Astrocyte of the spinal cord (primary cell): ENCODE results near the gene FEZ2.
"Not testable (repeated sequence)": the region's sequence is repeated elsewhere in the genome, so short reads cannot be mapped to it uniquely, and the experiment has no call there.

Experiments used
- DNase-seq: peaks from one replicate; pipeline ENCODE4 v3.0.0; 2011; ENCODE audit warnings: low read depth, low spot score
- H3K4me3 ChIP-seq: 2 replicates; pipeline ENCODE4 v1.5.1; 2011; ENCODE audit warnings: low read depth, mild to moderate bottlenecking, low read length, moderate library complexity
- CTCF ChIP-seq: IDR thresholded peaks from 2 replicates; pipeline ENCODE4 v1.5.1; 2012; ENCODE audit warnings: low read depth, mild to moderate bottlenecking, low read length, inconsistent platforms
- in situ Hi-C: cut with HindIII; loops from 2 replicates; pipeline ENCODE4 v1.10.0; 2017; ENCODE audit warnings: low sequenced_read_pairs

FEZ2 gene

GRCh38 chr2:36607947-36608346 lies 10.0 kb upstream of the FEZ2 start:
- no peak for DNase-seq
- in situ Hi-C loops = no loop called here
- no peak overlapping the region for H3K4me3 ChIP-seq
- no peak for TF ChIP-seq CTCF

DNA sequence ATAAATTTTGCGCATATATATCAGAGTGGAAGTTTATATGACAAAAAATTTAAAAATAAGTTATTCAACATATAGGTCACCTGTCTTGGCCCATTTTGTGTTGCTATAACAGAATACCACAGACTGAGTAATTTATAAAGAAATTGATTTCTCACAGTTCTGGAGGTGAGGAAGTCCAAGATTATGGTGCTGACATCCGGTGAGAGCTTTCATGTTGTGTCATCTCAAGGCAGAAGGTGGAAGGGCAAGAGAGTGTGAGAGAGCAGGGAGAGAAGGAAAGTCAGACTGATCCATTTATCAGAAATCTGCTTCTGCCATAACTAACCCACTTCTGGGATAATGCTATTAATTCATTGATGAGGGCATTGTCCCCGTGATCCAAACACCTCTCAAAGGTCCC lies 9.0 kb upstream of the FEZ2 start:
- DNase-seq = no peak
- in situ Hi-C loops = no loop called here
- no peak for TF ChIP-seq CTCF
- H3K4me3 ChIP-seq = no peak overlapping the region

DNA sequence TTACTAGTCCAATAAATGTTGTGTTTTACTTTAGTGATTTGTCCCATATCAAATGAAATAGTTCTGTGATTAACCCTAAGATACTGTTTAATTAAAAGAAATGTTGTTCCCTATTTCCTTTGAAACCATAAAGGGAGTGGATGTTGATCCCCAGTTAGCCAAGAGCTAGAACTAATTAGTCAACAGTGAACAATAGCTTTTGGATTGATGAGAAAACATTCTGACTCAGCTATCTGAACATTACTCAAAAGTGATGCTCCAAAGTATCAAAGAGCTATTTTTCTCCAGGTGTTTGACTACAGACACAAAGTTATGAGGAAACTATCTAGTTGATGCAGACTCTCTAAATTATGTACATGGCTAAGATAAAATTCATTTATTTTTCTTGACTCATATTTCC lies 7.3 kb upstream of the FEZ2 start:
- TF ChIP-seq CTCF = no peak
- in situ Hi-C loops = no loop called here
- H3K4me3 ChIP-seq = no peak overlapping the region
- DNase-seq = no peak

DNA sequence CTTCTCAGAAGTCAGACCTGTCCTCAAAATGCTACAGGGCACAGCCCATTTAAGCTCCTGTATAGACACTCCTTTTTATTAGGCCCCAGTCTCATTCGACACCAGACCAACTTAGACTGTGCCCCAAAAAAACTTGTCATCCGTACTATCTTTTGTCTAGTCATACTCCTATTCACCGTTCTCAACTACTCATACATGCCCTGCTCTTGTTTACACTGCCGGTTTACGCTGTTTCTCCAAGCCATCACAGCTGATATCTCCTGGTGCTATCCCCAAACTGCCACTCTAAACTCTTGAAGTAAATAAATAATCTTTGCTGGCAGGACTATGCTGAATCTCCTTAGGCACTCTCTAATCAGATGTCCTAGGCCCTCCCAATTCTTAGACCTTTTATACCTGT lies 5.7 kb upstream of the FEZ2 start:
- DNase-seq, in situ Hi-C loops, H3K4me3 ChIP-seq: not testable (repeated sequence)

GRCh38 chr2:36597003-36597531 lies 901 bp downstream of the FEZ2 start:
- no peak for DNase-seq
- in situ Hi-C loops = no loop called here
- peak overlapping the region; percentile 58 for H3K4me3 ChIP-seq
- TF ChIP-seq CTCF = no peak

DNA sequence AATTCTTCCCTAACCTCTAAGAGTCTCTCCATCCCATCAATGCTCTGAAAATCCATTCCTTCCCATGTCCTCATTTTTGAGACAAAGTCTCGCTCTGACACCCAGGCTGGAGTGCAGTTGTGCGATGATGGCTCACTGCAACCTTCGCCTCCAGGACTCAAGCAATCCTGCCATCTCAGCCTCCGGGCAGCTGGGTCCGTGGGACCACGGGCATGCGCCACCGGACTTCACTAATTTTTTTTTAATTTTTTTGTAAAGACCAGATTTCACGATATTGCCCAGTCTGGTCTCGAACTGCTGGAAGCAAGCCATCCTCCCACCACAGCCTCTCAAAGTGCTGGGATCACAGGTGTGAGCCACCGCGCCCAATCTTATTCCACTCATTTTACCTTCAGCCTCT lies 1.6 kb downstream of the FEZ2 start:
- H3K4me3 ChIP-seq = peak overlapping the region; percentile 58
- in situ Hi-C loops = no loop called here
- TF ChIP-seq CTCF = no peak
- DNase-seq = no peak

DNA sequence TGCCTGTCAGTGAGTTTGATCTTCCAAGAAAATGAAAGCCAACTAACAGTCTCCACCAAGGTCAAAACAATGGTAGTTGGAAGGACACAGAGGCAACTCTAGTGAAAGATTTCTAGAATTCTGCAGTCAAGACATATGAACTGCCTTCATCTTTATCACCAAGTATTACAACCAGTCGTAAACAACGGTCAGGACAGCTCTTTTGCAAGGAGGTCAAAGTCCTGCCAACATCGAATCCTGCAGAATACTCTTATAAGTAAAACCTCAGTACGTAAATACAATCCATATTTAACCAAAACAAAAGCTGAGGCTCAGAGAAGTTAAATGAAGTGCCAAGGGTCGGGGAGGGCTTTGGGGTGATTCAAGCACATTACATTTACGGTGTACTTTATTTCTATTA lies 3.1 kb downstream of the FEZ2 start:
- H3K4me3 ChIP-seq = no peak overlapping the region
- no peak for DNase-seq
- TF ChIP-seq CTCF = no peak
- in situ Hi-C loops = no loop called here
